ENCODE data around the gene FBLN1. TPM values are rescaled to one million over a fixed set of nuclear protein-coding genes. Genes with fewer than 3 reads are reported as not detected.
A peak's percentile ranks its signal among the peaks of the same experiment; 100 is the strongest.

The FBLN1 gene
- total and polyA plus RNA-seq, 2 of the 13 experiments (the other 11 are each of a cell fraction or from before 2014, with no cell fraction given), result 37.3 to 103 TPM

GRCh38 chr22:45629469-45630089 is 126.9 kb downstream of the FBLN1 start (continued):
- TF ChIP-seq ZBTB44 (CRISPR knock-in tag; IDR thresholded peaks at IDR 0.05) (no peak), ZNF557 (CRISPR knock-in tag; IDR thresholded peaks at IDR 0.05) (no peak), PRDM15 (CRISPR knock-in tag; IDR thresholded peaks at IDR 0.05) (no peak), ZSCAN9 (CRISPR knock-in tag; IDR thresholded peaks at IDR 0.05; ENCODE audit: borderline replicate concordance) (no peak), PRMT3 (CRISPR knock-in tag; IDR thresholded peaks at IDR 0.05; ENCODE audit: borderline replicate concordance, low read depth) (no peak), HOXD1 (CRISPR knock-in tag; IDR thresholded peaks at IDR 0.05) (no peak), MAZ (IDR thresholded peaks at IDR 0.05; ENCODE audit: borderline replicate concordance, low read depth, low read length) (no peak), MAZ (CRISPR knock-in tag; IDR thresholded peaks at IDR 0.05; ENCODE audit: low read depth) (no peak), NPAS2 (CRISPR knock-in tag; IDR thresholded peaks at IDR 0.05; ENCODE audit: borderline replicate concordance) (no peak), HNRNPUL1 (IDR thresholded peaks at IDR 0.05; ENCODE audit: low read depth, low read length) (no peak), FOXP4 (CRISPR knock-in tag; IDR thresholded peaks at IDR 0.05) (no peak), ELF3 (CRISPR knock-in tag; IDR thresholded peaks at IDR 0.05) (peak; percentile 29; the same call in 1 of the 2 replicates), TAF15 (IDR thresholded peaks at IDR 0.05; ENCODE audit: low read depth, low read length, poor library complexity, severe bottlenecking) (no peak), SUZ12 (IDR thresholded peaks at IDR 0.05; ENCODE audit: low read depth, low read length) (no peak), SATB2 (CRISPR knock-in tag; IDR thresholded peaks at IDR 0.05) (no peak)

All from HepG2 (cell line).